Trophoblast cell (in vitro differentiated cells and primary cell): ENCODE results near the gene NFAM1.
A peak's percentile ranks its signal among the peaks of the same experiment; 100 is the strongest.

ENCODE experiments used
- DNase-seq, 2 donors: peaks; one replicate each; pipeline ENCODE4 v3.0.0-alpha.2; 2016
- H2AFZ ChIP-seq: 2 replicates; pipeline ENCODE4 v1.6.1; 2013; ENCODE audit warnings: low read length, moderate library complexity, mild to moderate bottlenecking; ENCODE audit not compliant: insufficient read depth, poor library complexity
- H2AK5ac ChIP-seq: 2 replicates; pipeline ENCODE4 v1.6.1; 2013; ENCODE audit warnings: mild to moderate bottlenecking, low read length
- H2BK120ac ChIP-seq: 2 replicates; pipeline ENCODE4 v1.6.1; 2013; ENCODE audit warnings: low read length, mild to moderate bottlenecking, moderate library complexity; ENCODE audit not compliant: insufficient read depth, poor library complexity
- H2BK12ac ChIP-seq: 2 replicates; pipeline ENCODE4 v1.6.1; 2013; ENCODE audit warnings: mild to moderate bottlenecking, low read length, moderate library complexity
- H2BK5ac ChIP-seq: 2 replicates; pipeline ENCODE4 v1.6.1; 2013; ENCODE audit warnings: low read length, low read depth, moderate library complexity, mild to moderate bottlenecking; ENCODE audit not compliant: poor library complexity
- H3K14ac ChIP-seq: 2 replicates; pipeline ENCODE4 v1.6.1; 2013; ENCODE audit warnings: mild to moderate bottlenecking, low read length
- H3K18ac ChIP-seq: 2 replicates; pipeline ENCODE4 v1.6.1; 2013; ENCODE audit warnings: mild to moderate bottlenecking, low read length
- H3K23ac ChIP-seq: 2 replicates; pipeline ENCODE4 v1.6.1; 2013; ENCODE audit warnings: low read length
- H3K27ac ChIP-seq: 2 replicates; pipeline ENCODE4 v1.5.1; 2013; ENCODE audit warnings: low read depth, mild to moderate bottlenecking, inconsistent platforms, low read length, moderate library complexity
- H3K27me3 ChIP-seq: 2 replicates; pipeline ENCODE4 v1.6.1; 2013; ENCODE audit warnings: inconsistent platforms, mild to moderate bottlenecking, low read length, moderate library complexity; ENCODE audit not compliant: insufficient read depth
- H3K36me3 ChIP-seq, 2 experiments: 1 replicate in 1 of 2; 2 replicates in 1 of 2; pipeline ENCODE4 v1.6.1; 2013; ENCODE audit warnings: low read length in 2 of 2, mild to moderate bottlenecking in 2 of 2, moderate library complexity in 1 of 2; ENCODE audit not compliant: insufficient read depth in 2 of 2, control insufficient read depth in 1 of 2
- H3K4ac ChIP-seq: 2 replicates; pipeline ENCODE4 v1.6.1; 2013; ENCODE audit warnings: low read depth, mild to moderate bottlenecking, low read length, moderate library complexity
- H3K4me1 ChIP-seq, 2 experiments: 1 replicate in 1 of 2; 2 replicates in 1 of 2; pipeline ENCODE4 v1.6.1; 2013; ENCODE audit warnings: low read length in 2 of 2, mild to moderate bottlenecking in 2 of 2, moderate library complexity in 1 of 2; ENCODE audit not compliant: insufficient read depth in 2 of 2, control insufficient read depth in 1 of 2
- H3K4me2 ChIP-seq: 2 replicates; pipeline ENCODE4 v1.6.1; 2013; ENCODE audit warnings: inconsistent platforms, mild to moderate bottlenecking, low read length, moderate library complexity
- H3K4me3 ChIP-seq: 2 replicates; pipeline ENCODE4 v1.5.1; 2013; ENCODE audit warnings: mild to moderate bottlenecking, low read depth, low read length, inconsistent platforms
- H3K79me1 ChIP-seq: one replicate; pipeline ENCODE4 v1.6.1; 2013; ENCODE audit warnings: low read length
- H3K79me2 ChIP-seq: 2 replicates; pipeline ENCODE4 v1.6.1; 2013; ENCODE audit warnings: low read length, mild to moderate bottlenecking; ENCODE audit not compliant: control insufficient read depth, insufficient read depth, poor library complexity
- H3K9ac ChIP-seq: 2 replicates; pipeline ENCODE4 v1.6.1; 2013; ENCODE audit warnings: mild to moderate bottlenecking, low read length
- H3K9me3 ChIP-seq: 2 replicates; pipeline ENCODE4 v1.6.1; 2013; ENCODE audit warnings: low read depth, mild to moderate bottlenecking, control low read depth, inconsistent platforms, low read length; ENCODE audit not compliant: insufficient read depth
- H4K12ac ChIP-seq: 2 replicates; pipeline ENCODE4 v1.6.1; 2013; ENCODE audit warnings: low read depth, mild to moderate bottlenecking, low read length, moderate library complexity
- H4K8ac ChIP-seq: 2 replicates; pipeline ENCODE4 v1.6.1; 2013; ENCODE audit warnings: low read depth, mild to moderate bottlenecking, low read length, moderate library complexity
- H4K91ac ChIP-seq: one replicate; pipeline ENCODE4 v1.6.1; 2013; ENCODE audit warnings: low read depth, mild to moderate bottlenecking, low read length, moderate library complexity
- WGBS: extraction: QIAGEN DNeasy Blood & Tissue Kit; methylation state at CpG from one replicate; pipeline ENCODE4 v1.1.7; 2013; ENCODE audit warnings: missing lambda C conversion rate; ENCODE audit not compliant: insufficient read length, insufficient coverage; ENCODE audit errors: extremely low coverage; 5-methylcytosine and 5-hydroxymethylcytosine counted together

NFAM1 gene

DNA sequence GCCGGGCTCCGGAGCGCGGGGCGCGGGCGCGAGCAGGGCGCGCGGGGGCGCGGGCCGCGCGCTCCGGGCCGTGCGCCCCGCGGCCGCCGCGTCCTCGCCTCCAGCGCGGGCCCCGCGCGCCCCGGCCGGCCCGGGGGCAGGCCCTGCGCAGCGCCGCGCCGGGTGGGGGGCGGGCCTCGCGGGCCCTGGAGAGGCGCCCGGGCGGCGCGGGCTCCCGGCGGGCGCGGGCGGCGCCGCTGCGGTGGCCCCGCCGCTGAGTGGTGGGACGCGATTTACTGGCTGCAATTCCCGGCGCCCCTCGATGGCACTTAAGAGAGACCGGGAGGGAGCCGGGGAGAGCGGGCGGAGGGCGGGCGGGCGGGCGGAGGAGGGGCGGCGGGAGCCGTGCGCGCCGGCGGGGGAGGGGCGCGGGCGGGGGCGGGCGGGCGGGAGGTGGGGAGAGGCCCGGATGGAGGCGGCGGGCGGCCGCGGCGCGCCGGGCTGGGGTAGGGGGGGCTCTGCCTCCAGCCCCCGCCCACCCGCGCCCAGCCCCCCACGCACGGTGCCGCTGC lies 88.6 kb downstream of the NFAM1 start:
- H3K36me3 ChIP-seq, result no peaks in the 10 kb centered on the region

GRCh38 chr22:42343121-42343454 lies 89.1 kb downstream of the NFAM1 start:
- no peak overlapping the region for H2BK5ac ChIP-seq
- WGBS, result no CpG with 5 or more reads among the region's 22 CpGs
- no peak overlapping the region for H3K18ac ChIP-seq
- no peak overlapping the region for H2BK12ac ChIP-seq
- no peaks in the 10 kb centered on the region for H3K36me3 ChIP-seq
- no peak overlapping the region for H3K9ac ChIP-seq
- H2AFZ ChIP-seq, result no peak overlapping the region
- H3K23ac ChIP-seq, result no peak overlapping the region
- H4K91ac ChIP-seq, result no peak overlapping the region
- H3K79me1 ChIP-seq, result no peaks in the 10 kb centered on the region
- H3K4me3 ChIP-seq, result peak overlapping the region; percentile 37
- no peak overlapping the region for H3K4ac ChIP-seq
- H3K9me3 ChIP-seq, result no peaks in the 10 kb centered on the region
- no peaks in the 10 kb centered on the region for H3K27me3 ChIP-seq
- no peak overlapping the region for H4K12ac ChIP-seq
- H2BK120ac ChIP-seq, result no peak overlapping the region
- H4K8ac ChIP-seq, result no peak overlapping the region
- no peaks in the 10 kb centered on the region for H3K79me2 ChIP-seq
- H3K4me1 ChIP-seq, result no peaks in the 10 kb centered on the region
- H2AK5ac ChIP-seq, result no peak overlapping the region
- peak overlapping the region; percentile 58 for H3K4me2 ChIP-seq
- no peak for DNase-seq
- H3K27ac ChIP-seq, result no peak overlapping the region
- no peak overlapping the region for H3K14ac ChIP-seq

More for the DNA sequence above, 88.6 kb downstream of the NFAM1 start:
- peak in 1 of 2 donors; percentile 9 for DNase-seq
- Histone ChIP-seq H3K18ac (no peak overlapping the region), H2BK120ac (no peak overlapping the region), H3K14ac (no peak overlapping the region), H3K4me1 (no peaks in the 10 kb centered on the region), H4K8ac (no peak overlapping the region), H3K27me3 (no peaks in the 10 kb centered on the region), H3K9me3 (no peaks in the 10 kb centered on the region), H3K4me3 (no peak overlapping the region), H2BK5ac (no peak overlapping the region), H4K91ac (no peak overlapping the region), H3K27ac (no peak overlapping the region), H4K12ac (no peak overlapping the region), H3K79me2 (no peaks in the 10 kb centered on the region), H3K4ac (no peak overlapping the region), H2AFZ (no peak overlapping the region), H3K23ac (no peak overlapping the region), H2AK5ac (no peak overlapping the region), H3K79me1 (no peaks in the 10 kb centered on the region), H3K4me2 (peak overlapping the region; percentile 58), H3K9ac (no peak overlapping the region), H2BK12ac (no peak overlapping the region)
- no CpG with 5 or more reads among the region's 97 CpGs for WGBS

DNA sequence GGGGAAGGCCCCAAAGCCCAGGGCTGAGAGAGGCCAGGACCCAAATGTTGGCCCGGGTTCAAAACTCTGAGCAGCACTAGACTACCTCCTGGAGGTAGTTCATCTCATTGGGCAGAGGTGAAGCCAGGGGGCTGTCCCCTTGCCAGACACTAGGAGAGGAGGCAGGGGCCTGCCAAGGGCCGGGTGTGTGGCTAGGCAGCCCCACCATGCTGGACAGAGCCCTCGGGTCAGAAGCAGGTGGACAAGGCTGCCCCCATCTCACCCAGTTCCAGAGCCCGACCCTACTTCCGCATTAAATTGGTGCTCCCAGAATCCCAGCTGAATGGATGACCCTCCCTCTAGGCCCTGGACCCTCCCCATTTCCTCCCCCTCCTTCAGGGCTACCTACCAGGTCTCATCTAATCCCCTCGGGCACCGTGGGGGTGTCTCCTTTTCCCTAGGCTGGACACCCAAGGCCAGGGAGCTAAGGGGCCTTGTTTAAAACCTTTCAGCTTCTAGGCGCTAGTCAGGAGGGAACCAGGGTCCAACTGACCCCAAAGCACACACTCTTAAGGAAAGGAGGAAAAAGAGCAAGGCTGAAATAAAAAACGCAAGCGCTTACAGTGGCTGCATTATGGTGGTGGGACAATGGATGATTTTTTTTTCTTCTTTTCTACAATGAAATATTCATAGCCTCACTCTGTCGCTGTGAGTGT lies 89.6 kb downstream of the NFAM1 start:
- no CpG with 5 or more reads among the region's 11 CpGs for WGBS
- Histone ChIP-seq H3K4me1 (no peaks in the 10 kb centered on the region), H3K4me3 (no peak overlapping the region), H3K79me2 (no peaks in the 10 kb centered on the region), H2BK12ac (no peak overlapping the region), H2AFZ (no peak overlapping the region), H3K9ac (no peak overlapping the region), H3K27ac (no peak overlapping the region), H2BK120ac (no peak overlapping the region), H3K14ac (no peak overlapping the region), H3K36me3 (no peaks in the 10 kb centered on the region), H3K4me2 (peak overlapping the region; percentile 58), H4K91ac (no peak overlapping the region), H4K12ac (no peak overlapping the region), H3K27me3 (no peaks in the 10 kb centered on the region), H2BK5ac (no peak overlapping the region), H2AK5ac (no peak overlapping the region), H3K9me3 (no peaks in the 10 kb centered on the region), H3K4ac (no peak overlapping the region), H4K8ac (no peak overlapping the region), H3K23ac (no peak overlapping the region), H3K79me1 (no peaks in the 10 kb centered on the region), H3K18ac (no peak overlapping the region)
- DNase-seq, result no peak

DNA sequence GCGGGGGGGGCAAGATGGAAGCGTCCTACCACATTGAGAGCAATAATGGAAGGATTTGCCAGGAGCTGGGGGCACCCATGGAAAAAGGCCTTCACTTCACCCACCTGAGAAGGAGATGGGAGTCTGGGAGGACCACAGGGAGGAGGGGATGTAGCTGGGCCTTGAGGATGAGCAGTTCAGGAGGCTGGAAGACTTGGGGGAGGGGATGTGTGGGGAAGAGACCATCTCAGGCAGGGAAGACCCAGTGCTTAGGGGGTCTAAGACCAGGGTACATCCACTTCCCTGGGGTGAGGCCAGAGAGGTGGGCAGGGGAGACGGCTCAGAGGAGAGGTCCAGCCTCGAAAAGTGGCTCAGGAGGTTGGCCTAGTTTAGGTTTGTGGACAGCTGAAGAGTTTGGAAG lies 90.4 kb downstream of the NFAM1 start:
- DNase-seq, result no peak
- Histone ChIP-seq H3K4me2 (no peak overlapping the region), H3K4me1 (no peaks in the 10 kb centered on the region), H3K27me3 (no peaks in the 10 kb centered on the region), H2BK5ac (no peak overlapping the region), H2BK12ac (no peak overlapping the region), H3K4me3 (no peak overlapping the region), H3K27ac (no peak overlapping the region), H3K79me2 (no peaks in the 10 kb centered on the region), H2BK120ac (no peak overlapping the region), H4K8ac (no peak overlapping the region), H3K9ac (no peak overlapping the region), H4K91ac (no peak overlapping the region), H4K12ac (no peak overlapping the region), H3K18ac (no peak overlapping the region), H3K9me3 (no peaks in the 10 kb centered on the region), H3K14ac (no peak overlapping the region), H3K4ac (no peak overlapping the region), H3K79me1 (no peaks in the 10 kb centered on the region), H2AK5ac (no peak overlapping the region), H3K36me3 (no peaks in the 10 kb centered on the region), H2AFZ (no peak overlapping the region), H3K23ac (no peak overlapping the region)
- WGBS, result no CpG with 5 or more reads among the region's 4 CpGs
